Endothelial cell of umbilical vein (primary cell): ENCODE measurements around the gene GAST. TPM values are rescaled to one million over a fixed set of nuclear protein-coding genes. Genes with fewer than 3 reads are reported as not detected.
"Not testable (repeated sequence)": the region's sequence is repeated elsewhere in the genome, so short reads cannot be mapped to it uniquely, and the experiment has no call there.

Source experiments
- BruUV-seq: library from RNA; stranded (reverse); fragments of 400-500 nt; replicated peaks from 2 replicates; lab custom pipeline; 2021; lab: Mats Ljungman, UMichigan
- CTCF ChIA-PET: fragments of 300-600, 350-600 bp; sonication (Branson Sonifier 250); formaldehyde crosslinking; loops from one replicate; lab custom pipeline; 2021; ENCODE audit warnings: antibody characterized with exemption, inconsistent platforms; lab: Charles Lee
- POLR2A ChIA-PET: fragments of 300-600, 350-600 bp; sonication (Branson Sonifier 250); formaldehyde crosslinking; loops from one replicate; lab custom pipeline; 2021; ENCODE audit warnings: antibody characterized with exemption, inconsistent platforms; lab: Charles Lee
- DNase-seq: peaks from one replicate; pipeline ENCODE4 v3.0.0-alpha.2; 2011; ENCODE audit warnings: low read depth, low spot score
- FAIRE-seq: peaks from 2 replicates; lab custom pipeline; 2011; peaks lifted over from hg19 to GRCh38; lab: Jason Lieb, UNC
- H2AFZ ChIP-seq: 2 replicates; pipeline ENCODE4 v1.6.0; 2012; ENCODE audit warnings: low read depth, low read length, control low read depth, inconsistent platforms
- H3K27ac ChIP-seq: 2 replicates; pipeline ENCODE4 v1.5.1; 2011; ENCODE audit warnings: low read depth, mild to moderate bottlenecking, control low read depth, low read length, moderate library complexity; ENCODE audit not compliant: insufficient read depth
- H3K27me3 ChIP-seq, 2 experiments: 2 replicates each; pipeline versions ENCODE4 v1.6.0 to v1.6.1; 2011; ENCODE audit warnings: low read length in 2 of 2, mixed read lengths in 1 of 2; ENCODE audit not compliant: control insufficient read depth in 2 of 2, insufficient read depth in 2 of 2
- H3K36me3 ChIP-seq, 2 experiments: 2 replicates in 1 of 2; 3 replicates in 1 of 2; pipeline ENCODE4 v1.5.1; 2011; ENCODE audit warnings: low read length in 2 of 2, mild to moderate bottlenecking in 1 of 2, moderate library complexity in 1 of 2; ENCODE audit not compliant: control insufficient read depth in 2 of 2, insufficient read depth in 2 of 2; ENCODE audit errors: extremely low read depth in 1 of 2
- H3K4me1 ChIP-seq: 3 replicates; pipeline ENCODE4 v1.5.1; 2011; ENCODE audit warnings: mild to moderate bottlenecking, low read length; ENCODE audit not compliant: control insufficient read depth, insufficient read depth; ENCODE audit errors: extremely low read depth
- H3K4me2 ChIP-seq: 2 replicates; pipeline ENCODE4 v1.6.1; 2011; ENCODE audit warnings: low read length, control low read depth, mixed read lengths; ENCODE audit not compliant: insufficient read depth
- H3K4me3 ChIP-seq, 3 experiments: fragments of 200-600 bp in 1 of 3; sonication (generic), shearing (Covaris generic) in 1 of 3; replicated peaks in 1 of 3; 2 replicates each; pipeline ENCODE4 v1.5.1; 2011 to 2016; ENCODE audit warnings: control low read depth in 3 of 3, low read length in 3 of 3, mild to moderate bottlenecking in 2 of 3, inconsistent platforms in 1 of 3, low read depth in 1 of 3, moderate library complexity in 1 of 3; ENCODE audit not compliant: insufficient read depth in 1 of 3
- H3K79me2 ChIP-seq: 2 replicates; pipeline ENCODE4 v1.6.0; 2012; ENCODE audit warnings: low read length, inconsistent platforms; ENCODE audit not compliant: control insufficient read depth, insufficient read depth
- H3K9ac ChIP-seq: replicated peaks from 2 replicates; pipeline ENCODE3; 2011; ENCODE audit warnings: low read length, control low read depth; ENCODE audit not compliant: insufficient read depth; ENCODE audit errors: extremely low read depth
- H3K9me1 ChIP-seq: replicated peaks from 3 replicates; pipeline ENCODE4 v1.6.0; 2011; ENCODE audit warnings: mild to moderate bottlenecking, low read length; ENCODE audit not compliant: control insufficient read depth, insufficient read depth; ENCODE audit errors: extremely low read depth
- H3K9me3 ChIP-seq: replicated peaks from 2 replicates; pipeline ENCODE4 v1.5.1; 2012; ENCODE audit warnings: low read length, inconsistent platforms; ENCODE audit not compliant: control insufficient read depth, insufficient read depth
- H4K20me1 ChIP-seq: replicated peaks from 2 replicates; pipeline ENCODE3; 2011; ENCODE audit warnings: mild to moderate bottlenecking, low read length; ENCODE audit not compliant: control insufficient read depth, insufficient read depth; ENCODE audit errors: extremely low read depth
- EZH2 ChIP-seq: IDR thresholded peaks from 2 replicates; pipeline ENCODE4 v1.6.1; 2012; ENCODE audit warnings: borderline replicate concordance, low read depth, mild to moderate bottlenecking, moderate library complexity, low read length, inconsistent platforms; ENCODE audit not compliant: severe bottlenecking
- FOS ChIP-seq: IDR thresholded peaks from 2 replicates; pipeline ENCODE4 v1.6.1; 2011; ENCODE audit warnings: mild to moderate bottlenecking, low read length, moderate library complexity, borderline replicate concordance; ENCODE audit not compliant: insufficient read depth
- GATA2 ChIP-seq: IDR thresholded peaks from 2 replicates; pipeline ENCODE4 v1.7.0; 2011; ENCODE audit warnings: low read depth, mild to moderate bottlenecking, moderate library complexity, mixed read lengths, low read length; ENCODE audit not compliant: insufficient read length, insufficient read depth
- JUN ChIP-seq: IDR thresholded peaks from 2 replicates; pipeline ENCODE4 v1.6.1; 2011; ENCODE audit warnings: borderline replicate concordance, low read depth; ENCODE audit not compliant: insufficient read length, insufficient read depth
- MYC ChIP-seq: IDR thresholded peaks from one replicate; pipeline ENCODE4 v1.6.1; 2011; ENCODE audit warnings: mild to moderate bottlenecking, low read depth, low read length
- POLR2A ChIP-seq: IDR thresholded peaks from 2 replicates; pipeline ENCODE4 v1.6.1; 2012; ENCODE audit warnings: low read depth, mild to moderate bottlenecking, control low read depth, low read length
- POLR2AphosphoS5 ChIP-seq: IDR thresholded peaks from 2 replicates; pipeline ENCODE4 v1.6.1; 2012; ENCODE audit warnings: low read depth, mild to moderate bottlenecking, control low read depth, low read length, moderate library complexity; ENCODE audit not compliant: insufficient read depth
- dilution Hi-C: fragments of 300-500 bp; cut with MboI; formaldehyde crosslinking; loops from one replicate; pipeline ENCODE4 v1.15.0; 2019; ENCODE audit warnings: low sequenced_read_pairs; ENCODE audit not compliant: extremely low pct_ligation_motif_present
- intact Hi-C: fragments of 100-400 bp; cut with micrococcal nuclease; formaldehyde crosslinking; loops from one replicate; pipeline ENCODE4 v1.10.0; 2022
- polyA plus RNA-seq, 4 experiments: library from polyadenylated mRNA; depleted of rRNA in 3 of 4; stranded (reverse) in 3 of 4; unstranded in 1 of 4; fragments of >200 nt; gene quantifications; 2 replicates each; pipeline versions ENCODE4 v1.2.1 to v1.2.3, GENCODE V29; 2011 to 2012; ENCODE audit warnings: missing spikeins in 1 of 4
- total RNA-seq: library from RNA; stranded (reverse); gene quantifications from 2 replicates; pipeline ENCODE4 v1.2.3, GENCODE V29; 2021
- TF ChIP-seq, protein P1 (sequence below), 2 donors: IDR thresholded peaks; 1 replicate in 1 of 2; 2 replicates in 1 of 2; pipeline ENCODE4 v1.5.1; 2011; ENCODE audit warnings: low read length in 2 of 2, mild to moderate bottlenecking in 2 of 2, moderate library complexity in 2 of 2, control low read depth in 1 of 2, inconsistent platforms in 1 of 2, low read depth in 1 of 2; ENCODE audit not compliant: insufficient read depth in 1 of 2; ENCODE audit errors: extremely low read depth in 1 of 2
- TF ChIP-seq, protein P2 (sequence below): IDR thresholded peaks from 2 replicates; pipeline ENCODE4 v1.6.1; 2011; ENCODE audit not compliant: insufficient read depth, insufficient read length

GAST gene
- total and polyA plus RNA-seq, 2 donors (not counting 3 experiments of a cell fraction or from before 2014, with no cell fraction given), result not detected

DNA sequence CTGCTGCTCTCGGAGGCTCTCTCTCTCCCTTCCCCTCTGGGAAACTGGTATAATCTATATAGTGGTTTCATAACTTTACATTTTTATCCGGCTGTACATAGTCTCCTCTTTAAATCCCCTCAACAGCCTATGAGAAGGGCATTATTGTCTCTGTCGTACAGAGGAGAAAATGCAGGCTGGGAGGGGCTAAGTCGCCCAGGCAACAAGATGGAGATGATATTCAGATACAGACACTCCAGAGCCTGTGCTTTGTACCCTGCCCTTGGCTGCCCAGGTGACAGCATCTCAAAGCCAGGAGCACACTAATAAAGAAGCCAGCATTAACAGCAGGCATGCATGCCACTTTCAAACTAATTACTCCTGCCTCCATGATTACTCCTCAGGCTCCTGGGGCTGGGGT, 28.1 kb upstream of the GAST start:
- Histone ChIP-seq H3K4me2 (no peak overlapping the region), H3K4me1 (peaks cover 11% of the 10 kb centered on the region), H3K9me1 (no peaks in the 10 kb centered on the region), H3K27me3 (peaks cover 0 to 3% of the 10 kb centered on the region in 2 experiments), H3K9me3 (no peaks in the 10 kb centered on the region), H3K36me3 (no peaks in the 10 kb centered on the region), H3K27ac (no peak overlapping the region), H2AFZ (no peak overlapping the region), H3K4me3 (no peak overlapping the region), H4K20me1 (no peaks in the 10 kb centered on the region), H3K9ac (no peak overlapping the region), H3K79me2 (peaks cover 2% of the 10 kb centered on the region)
- CTCF ChIA-PET, result interaction anchor here (1.3 kb wide), 1 partner anchor 18 kb away, joined by 3 read pairs; no protein-coding TSS in a partner anchor
- DNase-seq, result no peak
- intact Hi-C loops, result no loop called here
- dilution Hi-C loops, result no loop called here
- TF ChIP-seq JUN (no peak), GATA2 (no peak), FOS (no peak), POLR2AphosphoS5 (no peak), EZH2 (no peak), MYC (no peak), POLR2A (no peak)
- TF ChIP-seq, protein P1, sequence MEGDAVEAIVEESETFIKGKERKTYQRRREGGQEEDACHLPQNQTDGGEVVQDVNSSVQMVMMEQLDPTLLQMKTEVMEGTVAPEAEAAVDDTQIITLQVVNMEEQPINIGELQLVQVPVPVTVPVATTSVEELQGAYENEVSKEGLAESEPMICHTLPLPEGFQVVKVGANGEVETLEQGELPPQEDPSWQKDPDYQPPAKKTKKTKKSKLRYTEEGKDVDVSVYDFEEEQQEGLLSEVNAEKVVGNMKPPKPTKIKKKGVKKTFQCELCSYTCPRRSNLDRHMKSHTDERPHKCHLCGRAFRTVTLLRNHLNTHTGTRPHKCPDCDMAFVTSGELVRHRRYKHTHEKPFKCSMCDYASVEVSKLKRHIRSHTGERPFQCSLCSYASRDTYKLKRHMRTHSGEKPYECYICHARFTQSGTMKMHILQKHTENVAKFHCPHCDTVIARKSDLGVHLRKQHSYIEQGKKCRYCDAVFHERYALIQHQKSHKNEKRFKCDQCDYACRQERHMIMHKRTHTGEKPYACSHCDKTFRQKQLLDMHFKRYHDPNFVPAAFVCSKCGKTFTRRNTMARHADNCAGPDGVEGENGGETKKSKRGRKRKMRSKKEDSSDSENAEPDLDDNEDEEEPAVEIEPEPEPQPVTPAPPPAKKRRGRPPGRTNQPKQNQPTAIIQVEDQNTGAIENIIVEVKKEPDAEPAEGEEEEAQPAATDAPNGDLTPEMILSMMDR (IDR thresholded peaks at IDR 0.05; ENCODE audit: extremely low read depth in 1 of 2, insufficient read depth in 1 of 2, low read depth in 1 of 2, low read length in 2 of 2), result no peak
- TF ChIP-seq, protein P2, sequence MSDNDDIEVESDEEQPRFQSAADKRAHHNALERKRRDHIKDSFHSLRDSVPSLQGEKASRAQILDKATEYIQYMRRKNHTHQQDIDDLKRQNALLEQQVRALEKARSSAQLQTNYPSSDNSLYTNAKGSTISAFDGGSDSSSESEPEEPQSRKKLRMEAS, result no peak
- FAIRE-seq, result no peak
- no TSS peak for BruUV-seq
- POLR2A ChIA-PET, result no interaction called here

DNA sequence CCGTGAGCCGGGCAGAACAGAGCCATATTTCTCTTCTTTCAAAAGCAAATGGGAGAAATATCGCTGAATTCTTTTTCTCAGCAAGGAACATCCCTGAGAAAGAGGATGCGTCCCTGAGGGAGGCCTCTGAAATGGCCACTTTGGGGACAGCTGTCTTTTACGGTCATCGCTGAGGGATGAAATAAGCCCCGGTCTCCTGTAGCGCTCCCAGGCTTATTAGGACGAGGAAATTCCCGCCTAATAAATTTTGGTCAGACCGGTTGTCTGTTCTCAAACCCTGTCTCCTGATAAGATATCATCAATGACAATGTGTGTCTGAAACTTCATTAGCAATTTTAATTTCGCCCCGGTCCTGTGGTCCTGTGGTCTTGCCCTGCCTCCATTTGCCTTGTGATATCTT, 26.4 kb upstream of the GAST start:
- H2AFZ ChIP-seq, H3K27me3 ChIP-seq, H4K20me1 ChIP-seq, POLR2A ChIA-PET, FAIRE-seq, DNase-seq, H3K4me2 ChIP-seq, dilution Hi-C loops, H3K9me3 ChIP-seq, H3K4me3 ChIP-seq, BruUV-seq, H3K9me1 ChIP-seq, H3K27ac ChIP-seq, intact Hi-C loops, H3K9ac ChIP-seq: not testable (repeated sequence)
- peaks cover 9 to 10% of the 10 kb centered on the region in 2 experiments for H3K36me3 ChIP-seq
- CTCF ChIA-PET, result interaction anchor here (0.9 kb wide), 1 partner anchor 1383 kb away, joined by 3 read pairs; no protein-coding TSS in a partner anchor
- H3K79me2 ChIP-seq, result peaks cover 17% of the 10 kb centered on the region
- peaks cover 16% of the 10 kb centered on the region for H3K4me1 ChIP-seq
